Parathyroid adenoma (tissue), 2 donors: ENCODE results near the gene COL4A1.

Experiments
- H2AFZ ChIP-seq: fragments of 300-600 bp; sonication (generic); one replicate; pipeline ENCODE4 v1.7.0; 2017; ENCODE audit warnings: antibody characterized with exemption, mild to moderate bottlenecking
- H3K27ac ChIP-seq: fragments of 300-600 bp; sonication (generic); one replicate; pipeline ENCODE4 v1.7.0; 2017
- H3K27me3 ChIP-seq: fragments of 300-600 bp; sonication (generic); one replicate; pipeline ENCODE4 v1.7.0; 2017; ENCODE audit warnings: low read length; ENCODE audit not compliant: control insufficient read depth, insufficient read depth
- H3K36me3 ChIP-seq: fragments of 300-600 bp; sonication (generic); one replicate; pipeline ENCODE4 v1.7.0; 2017; ENCODE audit warnings: low read length; ENCODE audit not compliant: control insufficient read depth, insufficient read depth
- H3K4me1 ChIP-seq: fragments of 300-600 bp; sonication (generic); one replicate; pipeline ENCODE4 v1.7.0; 2017; ENCODE audit warnings: control low read depth
- H3K4me2 ChIP-seq: fragments of 300-600 bp; sonication (generic); one replicate; pipeline ENCODE4 v1.7.0; 2017; ENCODE audit warnings: low read length
- H3K4me3 ChIP-seq: fragments of 300-600 bp; sonication (generic); one replicate; pipeline ENCODE4 v1.7.0; 2017; ENCODE audit warnings: low read depth, low read length
- H3K79me2 ChIP-seq: fragments of 300-600 bp; sonication (generic); one replicate; pipeline ENCODE4 v1.7.0; 2017; ENCODE audit warnings: control low read depth
- H3K9ac ChIP-seq: fragments of 300-600 bp; sonication (generic); one replicate; pipeline ENCODE4 v1.7.0; 2017; ENCODE audit warnings: mild to moderate bottlenecking
- H3K9me3 ChIP-seq: fragments of 300-600 bp; sonication (generic); one replicate; pipeline ENCODE4 v1.7.0; 2017; ENCODE audit warnings: low read length; ENCODE audit not compliant: control insufficient read depth
- CTCF ChIP-seq: fragments of 300-600 bp; sonication (generic); IDR thresholded peaks from one replicate; pipeline ENCODE4 v1.7.0; 2017; ENCODE audit warnings: antibody characterized with exemption, mild to moderate bottlenecking
- donor health status: primary hyperparathyroidism.

The COL4A1 gene

GRCh38 chr13:110107568-110108347 lies 199.2 kb downstream of the COL4A1 start:
- Histone ChIP-seq H3K9ac (no peak overlapping the region), H3K4me1 (no peaks in the 10 kb centered on the region), H2AFZ (no peak overlapping the region), H3K79me2 (no peaks in the 10 kb centered on the region), H3K4me2 (no peak overlapping the region), H3K4me3 (no peak overlapping the region), H3K27ac (no peak overlapping the region), H3K36me3 (no peaks in the 10 kb centered on the region), H3K9me3 (no peaks in the 10 kb centered on the region), H3K27me3 (no peaks in the 10 kb centered on the region)
- TF ChIP-seq CTCF: peak; percentile 6

- Histone ChIP-seq H3K9me3 (no peaks in the 10 kb centered on the region), H3K9ac (no peak overlapping the region), H3K27me3 (no peaks in the 10 kb centered on the region), H3K36me3 (no peaks in the 10 kb centered on the region), H3K4me2 (no peak overlapping the region), H3K79me2 (no peaks in the 10 kb centered on the region), H3K4me1 (no peaks in the 10 kb centered on the region), H2AFZ (no peak overlapping the region), H3K27ac (no peak overlapping the region), H3K4me3 (no peak overlapping the region)
- TF ChIP-seq CTCF: no peak
These were observed 200.2 kb downstream of the COL4A1 start for GRCh38 chr13:110106726-110107125.

- H3K9ac ChIP-seq: no peak overlapping the region
- no peaks in the 10 kb centered on the region for H3K4me1 ChIP-seq
- H3K9me3 ChIP-seq: no peaks in the 10 kb centered on the region
- H3K36me3 ChIP-seq: no peaks in the 10 kb centered on the region
- H2AFZ ChIP-seq: no peak overlapping the region
- TF ChIP-seq CTCF: no peak
- H3K27ac ChIP-seq: no peak overlapping the region
- no peaks in the 10 kb centered on the region for H3K27me3 ChIP-seq
- H3K4me3 ChIP-seq: no peak overlapping the region
- no peaks in the 10 kb centered on the region for H3K79me2 ChIP-seq
- no peak overlapping the region for H3K4me2 ChIP-seq
These were observed 201.8 kb downstream of the COL4A1 start for GRCh38 chr13:110105136-110105535.

GRCh38 chr13:110103534-110103933 lies 203.4 kb downstream of the COL4A1 start:
- H3K4me1 ChIP-seq: no peaks in the 10 kb centered on the region
- H3K27me3 ChIP-seq: no peaks in the 10 kb centered on the region
- H3K27ac ChIP-seq: no peak overlapping the region
- no peak overlapping the region for H3K4me3 ChIP-seq
- no peak overlapping the region for H3K9ac ChIP-seq
- H2AFZ ChIP-seq: no peak overlapping the region
- no peak overlapping the region for H3K4me2 ChIP-seq
- TF ChIP-seq CTCF: no peak
- no peaks in the 10 kb centered on the region for H3K79me2 ChIP-seq
- H3K9me3 ChIP-seq: no peaks in the 10 kb centered on the region
- no peaks in the 10 kb centered on the region for H3K36me3 ChIP-seq

GRCh38 chr13:110103026-110103425 lies 203.9 kb downstream of the COL4A1 start:
- Histone ChIP-seq H2AFZ (no peak overlapping the region), H3K79me2 (no peaks in the 10 kb centered on the region), H3K27me3 (no peaks in the 10 kb centered on the region), H3K4me2 (no peak overlapping the region), H3K27ac (no peak overlapping the region), H3K9ac (no peak overlapping the region), H3K4me3 (no peak overlapping the region), H3K36me3 (no peaks in the 10 kb centered on the region), H3K4me1 (no peaks in the 10 kb centered on the region), H3K9me3 (no peaks in the 10 kb centered on the region)
- TF ChIP-seq CTCF: no peak
